CD4-positive, alpha-beta T cell treated with Interleukin-6 at 100 ng/mL for 8 hours (primary cell): ENCODE measurements around the gene BSN.

Source experiments
- DNase-seq: peaks from one replicate; pipeline ENCODE4 v3.0.0-alpha.2; 2020; ENCODE audit warnings: mixed read lengths, low spot score

Gene BSN

GRCh38 chr3:49602877-49603411, 48.7 kb downstream of the BSN start:
- peak; percentile 72 for DNase-seq

- no peak for DNase-seq
These were observed 52.1 kb downstream of the BSN start for GRCh38 chr3:49606427-49606826.

GRCh38 chr3:49607105-49607591, 52.9 kb downstream of the BSN start:
- no peak for DNase-seq

- DNase-seq: no peak
These were observed 53.5 kb downstream of the BSN start for GRCh38 chr3:49607796-49608195.

GRCh38 chr3:49609314-49609713, 55.0 kb downstream of the BSN start:
- no peak for DNase-seq

- no peak for DNase-seq
These were observed 55.5 kb downstream of the BSN start for GRCh38 chr3:49609815-49610214.

GRCh38 chr3:49610666-49611280, 56.5 kb downstream of the BSN start:
- no peak for DNase-seq

- no peak for DNase-seq
These were observed 57.0 kb downstream of the BSN start for GRCh38 chr3:49611291-49611690.

GRCh38 chr3:49611719-49612118, 57.4 kb downstream of the BSN start:
- no peak for DNase-seq

GRCh38 chr3:49614936-49615335, 60.7 kb downstream of the BSN start:
- no peak for DNase-seq

- DNase-seq: no peak
These were observed 61.8 kb downstream of the BSN start for GRCh38 chr3:49616061-49616460.

- no peak for DNase-seq
These were observed 62.2 kb downstream of the BSN start for GRCh38 chr3:49616491-49616941.

- no peak for DNase-seq
These were observed 63.2 kb downstream of the BSN start for GRCh38 chr3:49617390-49618013.

GRCh38 chr3:49618412-49618811, 64.1 kb downstream of the BSN start:
- DNase-seq: no peak

- DNase-seq: no peak
These were observed 65.4 kb downstream of the BSN start for GRCh38 chr3:49619649-49620048.

- DNase-seq: no peak
These were observed 66.5 kb downstream of the BSN start for GRCh38 chr3:49620728-49621127.

GRCh38 chr3:49623071-49623470, 68.8 kb downstream of the BSN start:
- no peak for DNase-seq

- no peak for DNase-seq
These were observed 70.8 kb downstream of the BSN start for GRCh38 chr3:49625071-49625470.

GRCh38 chr3:49626101-49626581, 71.9 kb downstream of the BSN start:
- DNase-seq: no peak

- no peak for DNase-seq
These were observed 72.5 kb downstream of the BSN start for GRCh38 chr3:49626796-49627195.

GRCh38 chr3:49627634-49628033, 73.4 kb downstream of the BSN start:
- DNase-seq: no peak

GRCh38 chr3:49628249-49628648, 74.0 kb downstream of the BSN start:
- no peak for DNase-seq

- no peak for DNase-seq
These were observed 75.2 kb downstream of the BSN start for GRCh38 chr3:49629451-49629850.
